ENCODE data around the gene ATP2A3.

Gene ATP2A3

GRCh38 chr17:3964203-3965117, at the start of gene ATP2A3:
Gene ATP2A3 (minus strand): TSS chr17:3964437. CDS start chr17:3964291, 146 bp downstream.
- no peaks in the 10 kb centered on the region for H3K27me3 Mint-ChIP-seq
- H3K9me3 Mint-ChIP-seq = no peaks in the 10 kb centered on the region
- ATAC-seq = peak; percentile 73
- peak within 1 kb of the TSS; percentile 73 for H3K27ac Mint-ChIP-seq
- peaks cover 83% of the 10 kb centered on the region for H3K4me1 Mint-ChIP-seq
- H3K4me3 Mint-ChIP-seq = peak within 1 kb of the TSS; percentile 82
- no peaks in the 10 kb centered on the region for H3K36me3 Mint-ChIP-seq

DNA sequence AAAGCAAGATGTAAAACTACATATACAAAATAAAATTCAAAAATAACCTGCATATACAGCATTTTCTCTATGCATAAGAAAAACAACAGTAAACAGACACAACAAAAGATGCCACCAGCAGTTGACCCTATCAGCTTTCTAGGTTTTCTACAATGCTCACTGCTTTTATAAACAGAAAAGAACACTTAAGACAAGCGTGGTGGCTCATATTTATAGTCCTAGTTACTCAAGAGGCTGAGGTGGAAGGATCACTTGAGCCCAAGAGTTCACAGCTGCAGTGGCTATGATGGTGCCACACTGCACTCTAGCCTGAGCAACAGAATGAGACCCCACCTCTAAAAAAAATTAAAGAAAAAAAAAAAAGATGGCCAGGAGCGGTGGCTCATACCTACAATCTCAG, 46.5 kb upstream of the ATP2A3 start:
- Mint-ChIP-seq H3K4me1 (no peaks in the 10 kb centered on the region), H3K27ac (no peak overlapping the region), H3K4me3 (no peak overlapping the region), H3K27me3 (no peaks in the 10 kb centered on the region), H3K36me3 (peaks cover 53% of the 10 kb centered on the region), H3K9me3 (no peaks in the 10 kb centered on the region)
- no peak for ATAC-seq

DNA sequence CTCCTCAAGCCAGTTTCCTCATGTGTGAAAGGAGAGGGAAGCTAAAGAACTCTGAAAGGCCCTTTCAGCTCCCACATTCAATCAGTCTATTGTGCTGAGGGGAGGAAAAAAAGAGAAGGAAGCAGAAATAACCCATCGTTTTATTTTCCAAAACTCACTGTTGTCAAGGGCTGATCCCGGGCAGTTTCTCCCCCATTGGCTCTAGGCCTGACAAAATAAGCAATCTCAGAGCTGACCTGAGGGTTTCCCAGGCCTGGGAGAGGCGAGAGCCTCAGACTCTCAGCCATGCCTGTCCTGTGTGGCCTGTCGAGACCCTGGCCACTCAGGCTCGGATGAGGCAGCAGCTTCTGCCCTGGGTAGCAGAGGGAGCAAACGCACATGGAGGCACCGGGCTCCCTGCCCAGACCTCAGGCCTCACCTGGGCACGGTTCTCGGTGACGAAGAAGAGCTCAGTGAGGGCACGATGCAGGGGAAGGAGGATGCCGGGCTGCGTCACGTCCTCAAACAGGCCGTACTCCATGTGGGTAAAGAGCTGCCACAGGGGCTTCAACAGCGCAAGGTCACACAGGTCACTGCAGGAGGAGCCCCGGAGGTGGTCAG, 45.0 kb upstream of the ATP2A3 start:
- Mint-ChIP-seq H3K27ac (no peak overlapping the region), H3K36me3 (peaks cover 44% of the 10 kb centered on the region)
- no peak for ATAC-seq

GRCh38 chr17:4008441-4009185, 44.4 kb upstream of the ATP2A3 start:
- Mint-ChIP-seq H3K4me1 (peaks cover 12% of the 10 kb centered on the region), H3K36me3 (peaks cover 37% of the 10 kb centered on the region), H3K9me3 (no peaks in the 10 kb centered on the region), H3K27me3 (no peaks in the 10 kb centered on the region), H3K4me3 (no peak overlapping the region), H3K27ac (no peak overlapping the region)
- ATAC-seq = no peak

More for the DNA sequence above, 45.0 kb upstream of the ATP2A3 start:
- no peaks in the 10 kb centered on the region for H3K27me3 Mint-ChIP-seq
- H3K4me1 Mint-ChIP-seq = peaks cover 9% of the 10 kb centered on the region
- no peak overlapping the region for H3K4me3 Mint-ChIP-seq
- H3K9me3 Mint-ChIP-seq = no peaks in the 10 kb centered on the region

GRCh38 chr17:4008082-4008435, 43.8 kb upstream of the ATP2A3 start:
- no peaks in the 10 kb centered on the region for H3K9me3 Mint-ChIP-seq
- H3K4me3 Mint-ChIP-seq = no peak overlapping the region
- no peak overlapping the region for H3K27ac Mint-ChIP-seq
- peaks cover 32% of the 10 kb centered on the region for H3K36me3 Mint-ChIP-seq
- no peaks in the 10 kb centered on the region for H3K27me3 Mint-ChIP-seq
- ATAC-seq = no peak
- peaks cover 18% of the 10 kb centered on the region for H3K4me1 Mint-ChIP-seq

GRCh38 chr17:4007346-4008081, 43.3 kb upstream of the ATP2A3 start:
- no peaks in the 10 kb centered on the region for H3K9me3 Mint-ChIP-seq
- no peak overlapping the region for H3K4me3 Mint-ChIP-seq
- peaks cover 23% of the 10 kb centered on the region for H3K4me1 Mint-ChIP-seq
- H3K27ac Mint-ChIP-seq = no peak overlapping the region
- no peaks in the 10 kb centered on the region for H3K27me3 Mint-ChIP-seq
- H3K36me3 Mint-ChIP-seq = peaks cover 28% of the 10 kb centered on the region
- no peak for ATAC-seq

GRCh38 chr17:4006745-4007211, 42.5 kb upstream of the ATP2A3 start:
- Mint-ChIP-seq H3K4me3 (no peak overlapping the region), H3K27ac (peak overlapping the region; percentile 33), H3K36me3 (peaks cover 22% of the 10 kb centered on the region), H3K4me1 (peaks cover 27% of the 10 kb centered on the region), H3K27me3 (no peaks in the 10 kb centered on the region), H3K9me3 (no peaks in the 10 kb centered on the region)
- ATAC-seq = no peak

DNA sequence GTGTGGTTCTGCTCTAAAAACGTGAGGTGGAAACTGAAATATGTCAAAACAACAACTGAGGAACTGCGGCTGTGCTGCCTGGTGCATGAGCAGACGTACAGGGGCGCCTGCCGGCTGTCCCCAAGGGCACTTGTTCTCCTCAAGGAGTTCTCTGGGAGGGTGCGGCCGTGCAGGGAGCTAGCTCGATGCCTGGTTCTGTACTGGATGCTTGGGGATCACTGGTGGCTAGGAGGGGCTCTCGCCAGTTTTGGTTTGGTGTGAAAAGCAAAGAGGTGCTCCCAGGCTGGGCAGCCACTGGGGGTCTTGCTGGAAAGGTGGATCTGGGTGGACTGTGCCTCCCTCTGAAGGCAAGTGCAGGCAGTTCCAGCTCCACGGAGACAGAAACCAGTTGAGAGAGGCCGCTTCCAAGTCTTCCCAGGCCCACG, 41.9 kb upstream of the ATP2A3 start:
- no peak for ATAC-seq
- no peak overlapping the region for H3K27ac Mint-ChIP-seq
- peaks cover 1% of the 10 kb centered on the region for H3K27me3 Mint-ChIP-seq
- no peak overlapping the region for H3K4me3 Mint-ChIP-seq
- no peaks in the 10 kb centered on the region for H3K9me3 Mint-ChIP-seq
- H3K4me1 Mint-ChIP-seq = peaks cover 32% of the 10 kb centered on the region
- H3K36me3 Mint-ChIP-seq = peaks cover 22% of the 10 kb centered on the region

- ATAC-seq = no peak
- H3K4me1 Mint-ChIP-seq = peaks cover 38% of the 10 kb centered on the region
- H3K27me3 Mint-ChIP-seq = peaks cover 8% of the 10 kb centered on the region
- H3K9me3 Mint-ChIP-seq = no peaks in the 10 kb centered on the region
- H3K36me3 Mint-ChIP-seq = peaks cover 22% of the 10 kb centered on the region
- no peak overlapping the region for H3K4me3 Mint-ChIP-seq
- no peak overlapping the region for H3K27ac Mint-ChIP-seq
Measured at GRCh38 chr17:4005296-4006164, 41.3 kb upstream of the ATP2A3 start.

DNA sequence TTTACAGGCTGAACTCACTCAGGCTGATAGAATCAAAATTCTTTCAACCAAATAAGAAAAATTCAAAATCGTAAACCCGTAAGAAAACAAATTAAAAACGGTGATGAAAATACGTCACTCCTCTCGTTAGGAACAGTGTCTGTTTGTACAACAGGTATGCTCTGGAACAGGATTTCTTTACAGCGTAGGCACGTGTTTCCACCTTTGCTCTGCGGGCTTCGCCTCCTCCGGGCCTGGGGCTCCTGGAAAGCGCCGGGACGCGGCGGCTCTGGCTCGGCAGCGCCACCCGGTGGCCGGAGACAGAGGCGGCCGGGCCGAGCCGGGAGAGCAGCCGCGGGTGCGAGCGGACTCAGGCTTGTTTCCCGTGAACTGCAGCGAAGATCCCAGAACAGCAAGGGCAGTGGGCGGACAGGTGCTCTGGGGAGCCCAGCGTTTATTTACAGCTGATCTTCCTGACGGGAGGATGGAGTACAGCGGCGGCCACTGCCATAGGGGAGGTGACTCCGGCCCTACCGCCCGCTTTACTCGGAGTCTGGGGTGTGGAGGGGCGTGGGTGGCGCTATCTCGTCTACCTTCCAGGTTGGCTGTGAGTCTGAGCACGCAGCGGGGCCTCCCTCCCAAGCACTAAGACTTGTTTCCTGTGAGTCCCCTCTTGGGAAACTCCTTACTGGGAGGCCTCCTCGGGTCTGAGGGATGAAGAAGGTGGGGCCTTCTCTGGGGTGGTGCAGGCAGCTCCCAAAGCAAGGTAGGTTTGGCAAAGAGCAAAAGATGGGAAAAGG, 40.5 kb upstream of the ATP2A3 start:
- Mint-ChIP-seq H3K27ac (peak overlapping the region; percentile 44), H3K4me1 (peaks cover 38% of the 10 kb centered on the region), H3K27me3 (peaks cover 10% of the 10 kb centered on the region), H3K4me3 (no peak overlapping the region), H3K9me3 (no peaks in the 10 kb centered on the region), H3K36me3 (peaks cover 18% of the 10 kb centered on the region)
- peak; percentile 75 for ATAC-seq

GRCh38 chr17:4003501-4004421, 39.5 kb upstream of the ATP2A3 start:
- Mint-ChIP-seq H3K9me3 (no peaks in the 10 kb centered on the region), H3K27me3 (peaks cover 10% of the 10 kb centered on the region), H3K27ac (peak overlapping the region; percentile 57), H3K36me3 (peaks cover 12% of the 10 kb centered on the region), H3K4me1 (peaks cover 38% of the 10 kb centered on the region), H3K4me3 (peak overlapping the region; percentile 18)
- peak; percentile 37 for ATAC-seq

DNA sequence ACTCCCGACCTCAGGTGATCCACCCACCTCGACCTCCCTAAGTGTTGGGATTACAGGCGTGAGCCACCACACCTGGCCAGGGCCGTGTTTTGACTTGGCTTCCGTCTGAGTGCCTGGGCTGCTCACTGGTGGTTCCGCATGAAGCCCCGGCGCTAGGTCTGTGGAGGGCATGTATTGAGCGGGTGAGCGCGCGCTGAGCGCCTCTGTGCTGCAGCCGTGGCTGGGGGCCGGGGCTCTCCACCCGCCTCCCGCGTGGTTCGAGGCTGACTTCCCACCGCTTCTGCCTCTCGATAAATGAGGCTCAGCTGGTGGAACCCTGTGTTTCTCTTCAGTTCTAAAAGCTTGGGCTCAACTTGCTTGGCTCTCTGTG, 38.9 kb upstream of the ATP2A3 start:
- Mint-ChIP-seq H3K4me3 (no peak overlapping the region), H3K27ac (peak overlapping the region; percentile 57), H3K9me3 (no peaks in the 10 kb centered on the region), H3K4me1 (peaks cover 38% of the 10 kb centered on the region), H3K27me3 (peaks cover 10% of the 10 kb centered on the region), H3K36me3 (peaks cover 12% of the 10 kb centered on the region)
- no peak for ATAC-seq
